B cell (primary cell): ENCODE data around the gene CDK6. TPM values are rescaled to one million over a fixed set of nuclear protein-coding genes. Genes with fewer than 3 reads are reported as not detected.

Experiments used
- ATAC-seq: fragments of 200-7000 bp; cut with Tn5 transposase; one replicate; pipeline ENCODE4 v1.10.0; 2021; ENCODE audit warnings: low read depth, mild to moderate bottlenecking, moderate number of reproducible peaks, moderate library complexity
- CTCF ChIA-PET: fragments of 350-600 bp; sonication (Branson Sonifier 250); formaldehyde crosslinking; loops from one replicate; lab custom pipeline; 2021; ENCODE audit warnings: antibody characterized with exemption, inconsistent platforms; lab: Charles Lee
- POLR2A ChIA-PET: fragments of 350-600 bp; sonication (Branson Sonifier 250); formaldehyde crosslinking; loops from one replicate; lab custom pipeline; 2021; ENCODE audit warnings: antibody characterized with exemption; lab: Charles Lee
- DNase-seq: peaks from one replicate; pipeline ENCODE4 v3.0.0; 2013
- H2AFZ ChIP-seq: 2 replicates; pipeline ENCODE4 v1.6.1; 2012; ENCODE audit warnings: mild to moderate bottlenecking, low read depth, low read length; ENCODE audit not compliant: insufficient read depth, poor library complexity, severe bottlenecking
- H3K27ac ChIP-seq, 2 donors: 1 replicate in 1 of 2; 2 replicates in 1 of 2; pipeline ENCODE4 v1.5.1; 2012 to 2013; ENCODE audit warnings: low read length in 2 of 2, mild to moderate bottlenecking in 2 of 2, moderate library complexity in 1 of 2
- H3K27me3 ChIP-seq, 4 experiments: fragments of 200-600 bp in 1 of 4; sonication (generic) in 1 of 4; replicated peaks in 1 of 4; 1 replicate in 2 of 4; 2 replicates in 2 of 4; pipeline versions ENCODE4 v1.6.1 to v1.7.0; 2013 to 2016; ENCODE audit warnings: low read length in 3 of 4, mild to moderate bottlenecking in 2 of 4, mixed read lengths in 1 of 4, moderate library complexity in 1 of 4; ENCODE audit not compliant: insufficient read depth in 4 of 4, control insufficient read depth in 3 of 4; ENCODE audit errors: control extremely low read depth in 1 of 4
- H3K36me3 ChIP-seq, 2 experiments: replicated peaks in 1 of 2; 1 replicate in 1 of 2; 2 replicates in 1 of 2; pipeline versions ENCODE4 v1.6.1 to v1.7.1; 2013; ENCODE audit warnings: low read length in 1 of 2; ENCODE audit not compliant: insufficient read depth in 2 of 2, control insufficient read depth in 1 of 2; ENCODE audit errors: control extremely low read depth in 1 of 2, extremely low read depth in 1 of 2
- H3K4me1 ChIP-seq, 2 donors: fragments of 200-600 bp in 1 of 2; sonication (generic) in 1 of 2; 1 replicate in 1 of 2; 2 replicates in 1 of 2; pipeline versions ENCODE4 v1.5.1 to v1.6.1; 2013 to 2017; ENCODE audit warnings: low read length in 2 of 2; ENCODE audit not compliant: control insufficient read depth in 2 of 2, insufficient read depth in 2 of 2
- H3K4me2 ChIP-seq: replicated peaks from 2 replicates; pipeline ENCODE3; 2012; ENCODE audit warnings: mild to moderate bottlenecking, low read depth, low read length; ENCODE audit not compliant: poor library complexity, severe bottlenecking
- H3K4me3 ChIP-seq, 5 experiments: fragments of 200-600 bp in 1 of 5; sonication (generic) in 1 of 5; 1 replicate in 3 of 5; 2 replicates in 2 of 5; pipeline versions ENCODE4 v1.5.1 to v1.7.0; 2011 to 2016; ENCODE audit warnings: low read length in 4 of 5, mild to moderate bottlenecking in 4 of 5, low read depth in 2 of 5, control low read depth in 1 of 5, moderate library complexity in 1 of 5; ENCODE audit not compliant: insufficient read depth in 1 of 5; ENCODE audit errors: control extremely low read depth in 1 of 5, extremely low read depth in 1 of 5
- H3K79me2 ChIP-seq: fragments of 200-600 bp; sonication (generic); one replicate; pipeline ENCODE4 v1.6.0; 2016; ENCODE audit warnings: low read length; ENCODE audit not compliant: control insufficient read depth, insufficient read depth
- H3K9ac ChIP-seq: fragments of 200-600 bp; sonication (generic); 2 replicates; pipeline ENCODE4 v1.6.1; 2017; ENCODE audit warnings: mild to moderate bottlenecking, low read length, moderate library complexity
- H3K9me3 ChIP-seq, 3 donors: one replicate each; pipeline versions ENCODE4 v1.6.1 to v1.7.1; 2013; ENCODE audit warnings: low read length in 2 of 3; ENCODE audit not compliant: control insufficient read depth in 2 of 3, insufficient read depth in 1 of 3; ENCODE audit errors: control extremely low read depth in 1 of 3
- H4K20me1 ChIP-seq: 2 replicates; pipeline ENCODE4 v1.6.0; 2012; ENCODE audit warnings: mild to moderate bottlenecking, low read length; ENCODE audit not compliant: insufficient read depth, control insufficient read depth, poor library complexity, severe bottlenecking
- H3K27ac Mint-ChIP-seq: one replicate; pipeline ENCODE4 v1.8.0; 2021; ENCODE audit warnings: mixed read lengths
- H3K27me3 Mint-ChIP-seq: one replicate; pipeline ENCODE4 v1.8.0; 2021; ENCODE audit warnings: mixed read lengths
- H3K4me1 Mint-ChIP-seq: one replicate; pipeline ENCODE4 v1.8.0; 2021; ENCODE audit warnings: mixed read lengths
- H3K4me3 Mint-ChIP-seq: one replicate; pipeline ENCODE4 v1.8.0; 2021; ENCODE audit warnings: mixed read lengths
- H3K9me3 Mint-ChIP-seq: one replicate; pipeline ENCODE4 v1.8.0; 2022; ENCODE audit warnings: mixed read lengths; ENCODE audit not compliant: insufficient read depth
- CTCF ChIP-seq: fragments of 200-600 bp; IDR thresholded peaks from one replicate; pipeline ENCODE4 v1.8.0; 2022; ENCODE audit warnings: antibody characterized with exemption, mild to moderate bottlenecking
- EZH2 ChIP-seq: IDR thresholded peaks from 2 replicates; pipeline ENCODE4 v1.6.1; 2012; ENCODE audit warnings: borderline replicate concordance, low read depth, mild to moderate bottlenecking, moderate library complexity, low read length; ENCODE audit not compliant: insufficient read depth, poor library complexity, severe bottlenecking
- WGBS: methylation state at CpG from one replicate; pipeline ENCODE4 v1.1.5; 2013; ENCODE audit warnings: missing lambda C conversion rate; ENCODE audit not compliant: insufficient coverage; 5-methylcytosine and 5-hydroxymethylcytosine counted together
- intact Hi-C: fragments of 100-400 bp; cut with micrococcal nuclease; formaldehyde crosslinking; loops from one replicate; pipeline ENCODE4 v1.10.0; 2022
- polyA plus RNA-seq: library from polyadenylated mRNA; depleted of rRNA; stranded (reverse); fragments of >200 nt; gene quantifications from 2 replicates; pipeline ENCODE4 v1.2.3, GENCODE V29; 2012
- total RNA-seq, 2 donors: library from RNA; stranded (reverse); fragments of 120-200 nt in 1 of 2; gene quantifications; 1 replicate in 1 of 2; 2 replicates in 1 of 2; pipeline versions ENCODE4 v1.2.3 to v1.2.4, GENCODE V29; 2013 to 2022

The CDK6 gene
- total and polyA plus RNA-seq, 2 donors (not counting 1 experiment from before 2014, with no cell fraction given) = 3.0 to 14.6 TPM

GRCh38 chr7:92881091-92881485, 44.7 kb upstream of the CDK6 start:
- H3K4me2 ChIP-seq = no peak overlapping the region
- Mint-ChIP-seq H3K27me3 (no peaks in the 10 kb centered on the region), H3K4me3 (no peak overlapping the region), H3K27ac (no peak overlapping the region), H3K9me3 (peaks cover 22% of the 10 kb centered on the region), H3K4me1 (no peaks in the 10 kb centered on the region)
- H3K9ac ChIP-seq = no peak overlapping the region
- intact Hi-C loops = no loop called here
- no peak overlapping the region for H3K4me3 ChIP-seq
- H3K79me2 ChIP-seq = no peaks in the 10 kb centered on the region
- ChIA-PET CTCF (no interaction called here), POLR2A (no interaction called here)
- peaks cover 5 to 8% (median 8%) of the 10 kb centered on the region in 3 donors for H3K9me3 ChIP-seq
- no peak for ATAC-seq
- H4K20me1 ChIP-seq = no peaks in the 10 kb centered on the region
- H2AFZ ChIP-seq = no peak overlapping the region
- no peaks in the 10 kb centered on the region for H3K36me3 ChIP-seq
- H3K27ac ChIP-seq = no peak overlapping the region
- no peaks in the 10 kb centered on the region for H3K4me1 ChIP-seq
- no peaks in the 10 kb centered on the region for H3K27me3 ChIP-seq
- WGBS = 78% methylated on average over 3 of the region's 4 CpGs
- TF ChIP-seq EZH2 (no peak), CTCF (no peak)
- DNase-seq = no peak

- TF ChIP-seq EZH2 (no peak), CTCF (no peak)
- CTCF ChIA-PET = interaction anchor here (0.6 kb wide), 1 partner anchor 349 kb away, joined by 3 read pairs; no protein-coding TSS in a partner anchor
- intact Hi-C loops = loop anchor here (1.0 kb wide), 1 partner anchor 259 kb away; no protein-coding TSS in a partner anchor
Measured at GRCh38 chr7:92880212-92881090, 44.1 kb upstream of the CDK6 start.

More at GRCh38 chr7:92880212-92881090, 44.1 kb upstream of the CDK6 start:
- Mint-ChIP-seq H3K27me3 (no peaks in the 10 kb centered on the region), H3K4me1 (no peaks in the 10 kb centered on the region), H3K9me3 (peaks cover 20% of the 10 kb centered on the region), H3K4me3 (no peak overlapping the region), H3K27ac (no peak overlapping the region)
- H3K9ac ChIP-seq = no peak overlapping the region
- H3K36me3 ChIP-seq = no peaks in the 10 kb centered on the region
- H2AFZ ChIP-seq = no peak overlapping the region
- ATAC-seq = peak; percentile 54
- no peaks in the 10 kb centered on the region for H3K27me3 ChIP-seq
- peak; percentile 14 for DNase-seq
- no peaks in the 10 kb centered on the region for H4K20me1 ChIP-seq
- no peaks in the 10 kb centered on the region for H3K4me1 ChIP-seq
- POLR2A ChIA-PET = no interaction called here
- no peak overlapping the region for H3K27ac ChIP-seq
- peaks cover 5 to 8% (median 8%) of the 10 kb centered on the region in 3 donors for H3K9me3 ChIP-seq
- no peak overlapping the region for H3K4me2 ChIP-seq
- H3K4me3 ChIP-seq = no peak overlapping the region
- WGBS = 93% methylated on average over 2 of the region's 2 CpGs
- no peaks in the 10 kb centered on the region for H3K79me2 ChIP-seq
